ENCODE measurements around the gene TNNT3. TPM values are rescaled to one million over a fixed set of nuclear protein-coding genes. Genes with fewer than 3 reads are reported as not detected.
"Not testable (repeated sequence)": the region's sequence is repeated elsewhere in the genome, so short reads cannot be mapped to it uniquely, and the experiment has no call there.

The TNNT3 gene
- polyA plus RNA-seq (ENCODE audit: insufficient read length), result 9,432 TPM

- DNase-seq (ENCODE audit: low read depth), result no peak
These were observed at the start of gene TNNT3 for GRCh38 chr11:1919391-1920127. TSS of gene TNNT3 (plus strand) at chr11:1919703. CDS start at chr11:1922875, 3,172 bp downstream.

DNA sequence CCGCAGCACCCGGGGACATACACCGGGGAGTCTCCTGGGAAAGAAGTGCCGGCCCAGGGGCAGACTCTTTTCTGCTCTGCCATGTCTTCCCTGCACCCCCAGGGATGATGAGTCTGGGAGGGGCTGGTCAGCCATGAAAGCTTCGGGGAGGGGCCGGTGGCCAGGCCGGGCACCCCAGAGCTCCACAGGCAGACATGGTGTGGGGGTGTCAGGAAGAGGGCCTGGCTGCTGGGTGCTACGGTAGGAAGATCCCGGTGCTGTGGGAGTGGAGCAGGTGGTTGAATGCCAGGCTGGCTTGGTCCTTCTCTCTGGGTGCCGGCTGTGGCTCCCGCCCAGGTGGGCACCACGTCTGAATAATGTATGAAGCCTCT, 49.2 kb upstream of the TNNT3 start:
- no peak for DNase-seq (ENCODE audit: low read depth)

DNA sequence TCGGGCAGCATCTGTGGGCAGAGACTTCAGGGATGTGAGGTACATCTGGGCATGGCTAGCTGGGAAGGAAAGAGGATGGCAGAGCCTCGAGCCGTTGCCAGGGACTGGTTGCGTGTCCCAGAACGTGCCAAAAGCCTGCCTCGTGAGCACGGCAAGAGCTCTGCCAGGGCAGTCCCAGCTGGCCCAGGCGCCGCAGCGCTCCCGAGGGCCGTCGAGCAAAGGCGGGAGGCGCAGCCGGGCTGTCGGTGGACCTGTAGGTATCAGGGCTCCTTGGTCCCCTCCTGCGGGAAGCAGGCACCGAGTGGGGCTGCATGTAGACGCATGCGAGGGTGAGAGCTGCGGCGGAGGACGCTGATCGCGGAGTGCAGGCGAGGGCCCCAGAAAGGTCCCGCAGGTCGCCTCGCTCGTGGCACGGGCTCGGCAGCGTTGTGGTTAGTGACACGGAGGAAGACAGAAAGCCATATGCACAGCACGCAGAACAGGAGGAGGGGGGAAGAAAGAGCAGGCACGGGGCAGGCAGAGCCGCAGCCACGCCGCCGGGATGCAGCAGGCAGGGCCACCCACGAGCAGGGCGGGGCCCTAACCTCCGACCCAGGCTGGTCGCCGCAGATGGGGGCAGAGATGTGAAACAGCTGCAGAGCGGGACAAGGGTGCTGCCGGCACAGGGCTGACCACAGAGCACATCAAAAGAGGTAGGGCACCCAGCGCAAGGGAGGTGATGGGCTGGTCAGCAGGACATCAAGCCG, 48.6 kb upstream of the TNNT3 start:
- DNase-seq (ENCODE audit: low read depth), result no peak

- DNase-seq (ENCODE audit: low read depth), result no peak
These were observed 48.0 kb upstream of the TNNT3 start for GRCh38 chr11:1871531-1871930.

DNA sequence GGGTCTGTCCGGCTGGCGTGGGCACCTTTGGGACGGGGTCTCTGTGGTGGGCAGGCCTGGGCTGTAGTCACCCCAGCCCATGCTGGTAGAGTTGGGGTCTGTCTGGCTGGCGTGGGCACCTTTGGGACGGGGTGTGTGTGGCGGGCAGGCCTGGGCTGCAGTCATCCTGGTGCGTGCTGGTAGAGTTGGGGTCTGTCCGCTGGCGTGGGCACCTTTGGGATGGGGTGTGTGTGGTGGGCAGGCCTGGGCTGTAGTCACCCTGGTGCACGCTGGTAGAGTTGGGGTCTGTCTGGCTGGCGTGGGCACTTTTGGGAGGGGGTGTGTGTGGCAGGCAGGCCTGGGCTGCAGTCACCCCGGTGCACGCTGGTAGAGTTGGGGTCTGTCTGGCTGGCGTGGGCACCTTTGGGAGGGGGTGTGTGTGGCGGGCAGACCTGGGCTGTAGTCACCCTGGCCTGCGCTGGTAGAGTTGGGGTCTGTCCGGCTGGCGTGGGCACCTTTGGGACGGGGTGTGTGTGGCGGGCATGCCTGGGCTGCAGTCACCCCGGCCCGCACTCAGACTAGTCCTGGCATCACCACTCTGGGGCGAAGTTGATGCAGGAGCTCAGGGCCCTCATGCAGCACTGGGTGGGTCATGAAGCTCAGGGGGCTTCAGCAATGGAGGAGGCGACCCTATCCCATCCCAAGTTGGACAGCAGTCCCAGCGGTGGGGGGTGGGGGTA, 47.1 kb upstream of the TNNT3 start:
- no peak for DNase-seq (ENCODE audit: low read depth)

DNA sequence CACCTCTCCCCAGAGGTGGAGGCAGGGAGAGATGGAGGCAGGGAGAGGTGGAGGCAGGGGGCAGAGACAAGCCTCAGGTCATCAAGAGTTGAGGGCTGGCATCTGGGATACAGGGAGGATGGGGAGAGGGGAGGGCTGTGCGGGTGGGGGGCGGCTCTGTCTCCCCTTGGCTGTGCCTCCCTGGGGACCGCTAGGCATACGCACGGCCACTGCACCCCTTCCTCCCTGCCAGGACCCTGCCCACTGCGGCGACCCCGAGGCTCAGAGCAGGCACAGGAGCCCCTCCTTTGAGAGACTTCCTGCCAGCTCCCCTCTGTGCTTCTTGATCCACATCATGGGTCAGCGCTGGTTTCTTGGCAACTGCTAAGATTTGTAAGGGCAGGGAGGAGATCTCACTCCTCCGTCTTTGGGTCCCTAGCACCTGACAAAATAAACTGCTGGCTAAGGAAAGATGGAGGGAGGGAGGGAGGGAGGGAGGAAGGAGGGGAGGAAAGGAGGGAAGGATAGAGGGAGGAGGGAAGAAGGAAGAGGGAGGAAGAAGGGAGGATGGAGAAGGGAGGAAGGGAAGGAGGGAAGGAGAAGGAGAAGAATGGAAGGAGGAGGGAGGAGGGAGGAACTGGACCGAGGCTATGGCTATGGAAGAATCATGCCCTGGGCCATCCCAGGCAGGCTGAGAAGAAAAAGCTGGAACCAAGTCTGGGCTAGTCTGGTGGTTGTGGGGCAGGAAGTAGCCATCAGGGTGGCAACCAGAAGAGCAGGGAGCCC, 46.3 kb upstream of the TNNT3 start:
- no peak for DNase-seq (ENCODE audit: low read depth)

- not testable (repeated sequence) for DNase-seq (ENCODE audit: low read depth)
These were observed 45.7 kb upstream of the TNNT3 start for GRCh38 chr11:1873813-1874150.

DNA sequence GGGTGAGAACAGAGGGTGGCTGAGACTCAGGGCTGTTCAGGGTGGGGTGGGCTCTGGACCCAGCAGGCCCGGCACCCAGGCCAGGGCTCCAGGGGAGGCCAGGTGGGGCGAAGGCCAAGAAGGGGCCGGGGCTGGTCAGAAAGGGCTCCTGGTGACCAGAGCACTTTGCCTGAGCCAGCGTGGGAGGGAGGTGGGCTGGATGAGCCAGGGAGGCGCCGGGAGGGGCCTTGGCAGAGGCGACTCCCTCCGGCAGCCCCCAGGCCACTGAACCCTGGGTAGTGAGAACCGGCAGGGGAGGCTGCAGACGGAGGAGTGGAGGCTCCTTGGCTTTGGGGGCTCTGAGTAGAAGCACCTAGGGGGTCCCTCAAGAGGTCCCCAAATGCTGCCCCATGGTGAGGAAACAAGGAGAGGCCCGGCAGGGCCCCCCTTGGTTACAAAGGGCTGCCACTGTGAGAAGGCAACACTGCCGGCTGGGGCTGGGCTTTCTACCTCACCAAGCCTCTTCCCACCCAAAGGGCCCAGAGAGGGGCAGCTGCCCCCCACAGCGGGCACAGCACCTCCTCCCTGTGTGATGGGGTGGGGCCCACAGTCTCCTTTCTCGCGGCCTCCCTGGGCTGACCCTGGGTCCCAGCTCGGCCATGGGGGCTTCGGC, 44.9 kb upstream of the TNNT3 start:
- DNase-seq (ENCODE audit: low read depth), result not testable (repeated sequence)

DNA sequence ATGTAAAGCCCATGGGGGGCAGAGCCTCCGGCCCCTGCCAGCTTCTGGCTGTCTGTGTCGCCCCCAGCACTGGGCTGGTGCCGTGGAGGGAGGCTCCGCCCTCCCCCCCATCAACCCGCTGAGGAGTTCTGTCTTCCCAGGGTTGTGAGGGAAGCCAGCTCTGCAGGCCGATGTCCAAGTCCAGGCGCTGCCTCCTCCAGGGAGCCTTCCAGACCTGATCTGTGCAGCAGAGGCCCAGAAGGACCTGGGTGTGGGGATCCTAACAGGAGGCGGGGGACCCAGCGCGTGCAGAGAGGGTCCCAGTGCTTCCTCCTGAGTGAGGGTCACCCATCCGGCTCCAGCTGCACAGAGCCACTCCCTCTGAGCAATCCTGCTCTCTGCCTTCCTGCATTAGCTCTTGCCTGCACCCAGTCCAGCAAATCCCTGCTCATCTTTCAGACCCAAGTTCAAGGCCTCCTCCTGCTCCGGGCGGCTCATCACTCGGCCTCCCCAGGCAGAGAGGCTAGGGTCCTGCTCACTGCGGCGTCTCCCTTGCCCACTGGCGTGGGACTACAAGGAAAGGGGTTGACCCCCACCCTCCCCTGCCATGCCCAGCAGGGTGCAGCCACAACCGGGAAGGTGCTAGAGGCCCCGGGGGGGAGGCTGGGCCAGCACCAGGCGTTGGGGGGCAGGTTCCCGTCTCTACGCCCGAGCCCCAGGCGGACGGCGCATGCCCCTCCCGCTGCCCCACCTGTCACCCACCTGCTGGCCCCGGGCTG, 44.2 kb upstream of the TNNT3 start:
- DNase-seq (ENCODE audit: low read depth), result no peak

DNA sequence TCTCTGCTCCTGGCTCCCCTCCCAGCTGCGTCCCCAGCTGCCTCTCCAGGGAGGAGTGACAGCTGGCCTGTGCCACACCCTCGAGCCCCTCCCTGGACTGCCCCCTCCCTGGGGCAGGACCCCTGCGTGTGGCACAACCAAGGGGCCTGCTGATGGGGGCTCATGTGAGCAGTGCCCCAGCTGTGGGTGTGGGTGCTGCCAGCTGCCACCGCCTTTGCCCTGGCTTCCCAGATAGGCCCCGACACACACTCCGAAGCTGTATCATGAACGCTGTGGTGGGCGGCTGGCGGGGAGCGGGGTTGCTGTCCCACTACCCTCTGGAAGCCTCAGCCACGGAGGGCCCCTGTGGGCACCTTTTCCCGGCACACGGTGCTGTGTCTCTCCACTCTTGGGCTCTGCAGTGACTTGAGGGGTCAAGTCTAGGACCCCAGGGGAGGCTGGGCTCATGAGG, 43.6 kb upstream of the TNNT3 start:
- not testable (repeated sequence) for DNase-seq (ENCODE audit: low read depth)

DNA sequence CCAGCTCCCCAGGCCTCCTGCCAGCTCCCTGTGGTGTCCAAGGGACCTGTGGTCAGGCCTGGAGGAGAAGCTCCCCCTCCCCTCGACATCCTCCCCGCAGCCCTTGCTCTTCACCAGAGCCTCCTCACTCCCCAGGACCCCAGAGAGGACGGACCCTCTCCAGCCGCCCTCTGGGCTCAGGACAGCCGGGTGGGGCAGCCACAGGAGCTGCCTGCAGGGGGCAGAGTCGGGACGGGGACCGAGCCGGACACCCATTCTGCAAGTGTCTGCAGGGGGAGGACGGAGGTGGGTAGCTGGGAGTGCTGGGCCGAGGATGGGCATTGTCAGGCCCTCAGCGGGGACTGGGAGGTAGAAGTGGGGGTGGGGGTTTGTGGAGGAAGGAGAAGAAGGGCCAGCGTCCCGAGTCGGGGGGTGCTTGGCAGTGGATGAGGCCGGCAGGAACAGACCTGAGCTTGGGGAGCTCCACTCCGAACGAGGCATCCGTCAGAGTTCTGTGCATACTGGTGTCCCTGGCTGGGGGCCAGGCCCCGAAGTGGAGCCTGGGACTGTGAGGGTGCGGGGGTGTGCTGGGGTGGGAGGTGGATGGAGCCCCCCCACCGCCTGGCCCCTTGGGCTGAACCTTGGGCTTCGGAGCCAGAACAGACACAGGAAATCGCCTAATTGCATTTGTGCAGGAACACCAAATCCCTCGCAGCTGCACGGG, 43.0 kb upstream of the TNNT3 start:
- DNase-seq (ENCODE audit: low read depth), result no peak

- DNase-seq (ENCODE audit: low read depth), result no peak
These were observed 42.0 kb upstream of the TNNT3 start for GRCh38 chr11:1877211-1878136.

- DNase-seq (ENCODE audit: low read depth), result no peak
These were observed 41.1 kb upstream of the TNNT3 start for GRCh38 chr11:1878137-1879031.

- DNase-seq (ENCODE audit: low read depth), result no peak
These were observed 40.1 kb upstream of the TNNT3 start for GRCh38 chr11:1879342-1879940.

- no peak for DNase-seq (ENCODE audit: low read depth)
These were observed 39.4 kb upstream of the TNNT3 start for GRCh38 chr11:1879941-1880720.

DNA sequence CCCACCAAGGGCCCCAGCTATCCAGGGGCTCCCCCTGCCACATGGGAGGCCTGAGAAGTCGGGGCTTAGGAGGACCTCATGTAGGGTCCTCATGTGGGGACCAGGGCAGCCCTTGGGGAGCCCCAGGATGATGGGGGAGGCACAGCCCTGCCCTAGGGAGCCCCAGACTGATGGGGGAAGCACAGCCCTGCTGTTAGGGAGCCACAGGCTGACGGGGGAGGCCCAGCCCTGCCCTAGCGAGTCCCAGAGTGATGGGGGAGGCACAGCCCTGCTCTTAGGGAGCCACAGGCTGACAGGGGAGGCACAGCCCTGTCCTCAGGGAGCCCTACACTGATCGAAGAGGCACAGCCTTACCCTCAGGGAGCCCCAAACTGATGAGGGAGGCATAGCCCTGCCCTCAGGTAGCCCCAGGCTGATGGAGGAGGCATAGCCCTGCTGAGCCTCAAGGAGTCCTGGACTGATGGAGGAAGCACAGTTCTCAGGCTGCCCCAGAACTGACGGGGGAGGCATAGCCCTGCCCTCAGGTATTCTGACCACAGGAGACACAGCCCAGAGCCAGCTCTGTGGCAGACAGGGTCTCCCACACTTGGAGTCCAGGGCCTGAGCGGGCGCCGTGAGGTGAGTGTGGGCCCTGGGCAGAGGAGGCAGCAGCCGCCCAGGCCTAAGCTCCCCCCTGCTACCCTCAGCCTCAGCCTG, 38.6 kb upstream of the TNNT3 start:
- no peak for DNase-seq (ENCODE audit: low read depth)

Measured in forelimb muscle (tissue), 1 donor.